ENCODE data around the gene CTSW.

Gene CTSW

DNA sequence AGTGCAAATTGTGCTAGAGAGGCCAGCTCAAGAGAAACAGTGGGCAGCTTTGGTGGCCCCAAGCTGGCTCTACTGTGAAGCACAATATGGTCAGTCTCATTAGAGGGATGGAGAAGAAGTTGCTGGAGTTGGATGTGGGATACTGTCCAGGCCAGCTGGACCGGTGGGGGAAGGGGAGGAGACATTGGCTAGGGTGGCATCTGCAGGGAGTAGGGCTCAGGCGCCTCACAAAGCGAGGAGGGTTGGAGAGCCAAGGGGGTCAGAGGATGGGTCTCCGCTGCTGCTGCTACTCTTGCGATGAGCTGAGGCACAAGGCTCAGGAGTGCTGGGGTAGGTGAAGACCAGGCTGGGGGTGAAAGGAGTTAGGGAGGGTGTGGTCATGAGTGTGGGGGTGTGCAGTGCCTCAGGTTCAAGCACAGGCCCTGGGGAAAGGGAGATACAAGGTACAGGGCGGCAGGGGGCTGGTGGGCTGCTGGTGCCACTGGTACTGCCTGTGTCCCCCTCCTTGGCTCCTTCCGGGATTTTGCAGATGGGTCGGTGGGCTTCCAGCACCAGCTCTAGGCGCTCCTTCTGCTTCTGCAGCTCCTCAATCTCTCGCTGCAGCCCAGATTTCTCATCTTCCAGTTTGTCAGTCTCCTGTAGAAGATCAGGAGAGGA, 13.2 kb downstream of the CTSW start:
- H3K36me3 Mint-ChIP-seq, result peaks cover 19 to 23% of the 10 kb centered on the region in 2 donors
- H3K27me3 Mint-ChIP-seq, result no peaks in the 10 kb centered on the region

DNA sequence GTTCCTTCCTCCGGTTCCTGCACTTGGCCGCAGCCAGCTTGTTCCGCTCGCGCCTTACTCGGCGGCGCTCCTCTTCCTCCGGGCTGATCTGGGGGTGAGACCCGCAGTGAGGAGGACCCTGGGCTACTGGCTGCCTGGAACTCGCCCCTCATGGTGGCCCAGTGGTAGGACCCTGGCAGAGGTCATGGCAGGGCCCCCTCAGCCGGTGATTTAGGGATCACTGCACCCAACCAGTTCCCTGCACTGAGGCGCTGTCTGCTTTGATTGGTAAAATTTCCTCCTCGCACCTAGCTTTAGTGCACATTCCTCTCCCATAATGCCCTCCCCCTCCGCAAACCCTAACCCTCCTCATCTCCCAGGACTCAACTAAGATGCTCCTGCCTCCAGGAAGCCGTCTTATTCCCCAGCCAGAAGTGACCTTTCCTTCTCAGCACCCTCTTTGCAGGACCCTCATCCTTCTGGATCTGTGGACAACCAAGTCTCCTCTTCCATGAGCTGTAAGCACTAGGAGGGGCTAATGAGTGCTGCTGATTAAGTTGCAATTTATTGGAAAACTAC, 14.5 kb downstream of the CTSW start:
- Mint-ChIP-seq H3K4me3 (peak overlapping the region; percentile 95 to 97), H3K4me1 (peaks cover 44 to 84% of the 10 kb centered on the region in 2 donors), H3K27me3 (no peaks in the 10 kb centered on the region), H3K27ac (peak overlapping the region; percentile 86), H3K9me3 (no peaks in the 10 kb centered on the region), H3K36me3 (peaks cover 16 to 21% of the 10 kb centered on the region in 2 donors)
- ATAC-seq (replicated peaks) (no peak), DNase-seq (no peak)

More for the DNA sequence above, 13.2 kb downstream of the CTSW start:
- H3K9me3 Mint-ChIP-seq, result no peaks in the 10 kb centered on the region
- ATAC-seq (replicated peaks) (no peak), DNase-seq (no peak)
- H3K4me1 Mint-ChIP-seq, result peaks cover 48 to 91% of the 10 kb centered on the region in 2 donors
- peak overlapping the region; percentile 5 for H3K27ac Mint-ChIP-seq
- peak overlapping the region; percentile 95 to 97 for H3K4me3 Mint-ChIP-seq

DNA sequence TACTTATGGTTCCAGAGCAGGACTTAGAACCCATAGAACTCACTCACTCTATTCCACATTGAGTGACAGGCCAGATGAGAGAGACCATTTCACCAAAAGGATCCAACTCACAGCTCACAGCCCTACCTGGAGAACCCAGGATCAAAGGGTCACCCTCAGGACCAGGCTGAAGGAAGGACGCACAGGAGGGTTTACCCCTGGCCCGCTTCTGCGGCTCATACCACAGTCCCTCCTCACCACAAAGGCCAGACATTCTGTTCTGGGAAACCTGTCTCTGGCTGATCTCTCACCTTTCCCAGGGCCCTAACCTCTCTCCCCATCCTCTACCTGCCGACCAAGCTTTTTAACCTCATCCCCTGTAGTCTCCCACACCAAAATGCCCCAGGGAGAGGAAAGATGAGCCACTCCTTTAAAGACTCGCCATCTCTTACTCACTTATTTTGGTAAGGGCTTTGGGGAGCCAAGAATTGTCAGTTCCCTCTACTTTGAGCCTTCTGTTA, 15.9 kb downstream of the CTSW start:
- no peaks in the 10 kb centered on the region for H3K27me3 Mint-ChIP-seq
- H3K9me3 Mint-ChIP-seq, result no peaks in the 10 kb centered on the region
- H3K4me1 Mint-ChIP-seq, result peaks cover 33 to 71% of the 10 kb centered on the region in 2 donors
- peaks cover 16 to 21% of the 10 kb centered on the region in 2 donors for H3K36me3 Mint-ChIP-seq
- peak overlapping the region; percentile 57 for H3K27ac Mint-ChIP-seq
- peak overlapping the region; percentile 44 for H3K4me3 Mint-ChIP-seq
- ATAC-seq (replicated peaks), result no peak
- DNase-seq, result no peak

DNA sequence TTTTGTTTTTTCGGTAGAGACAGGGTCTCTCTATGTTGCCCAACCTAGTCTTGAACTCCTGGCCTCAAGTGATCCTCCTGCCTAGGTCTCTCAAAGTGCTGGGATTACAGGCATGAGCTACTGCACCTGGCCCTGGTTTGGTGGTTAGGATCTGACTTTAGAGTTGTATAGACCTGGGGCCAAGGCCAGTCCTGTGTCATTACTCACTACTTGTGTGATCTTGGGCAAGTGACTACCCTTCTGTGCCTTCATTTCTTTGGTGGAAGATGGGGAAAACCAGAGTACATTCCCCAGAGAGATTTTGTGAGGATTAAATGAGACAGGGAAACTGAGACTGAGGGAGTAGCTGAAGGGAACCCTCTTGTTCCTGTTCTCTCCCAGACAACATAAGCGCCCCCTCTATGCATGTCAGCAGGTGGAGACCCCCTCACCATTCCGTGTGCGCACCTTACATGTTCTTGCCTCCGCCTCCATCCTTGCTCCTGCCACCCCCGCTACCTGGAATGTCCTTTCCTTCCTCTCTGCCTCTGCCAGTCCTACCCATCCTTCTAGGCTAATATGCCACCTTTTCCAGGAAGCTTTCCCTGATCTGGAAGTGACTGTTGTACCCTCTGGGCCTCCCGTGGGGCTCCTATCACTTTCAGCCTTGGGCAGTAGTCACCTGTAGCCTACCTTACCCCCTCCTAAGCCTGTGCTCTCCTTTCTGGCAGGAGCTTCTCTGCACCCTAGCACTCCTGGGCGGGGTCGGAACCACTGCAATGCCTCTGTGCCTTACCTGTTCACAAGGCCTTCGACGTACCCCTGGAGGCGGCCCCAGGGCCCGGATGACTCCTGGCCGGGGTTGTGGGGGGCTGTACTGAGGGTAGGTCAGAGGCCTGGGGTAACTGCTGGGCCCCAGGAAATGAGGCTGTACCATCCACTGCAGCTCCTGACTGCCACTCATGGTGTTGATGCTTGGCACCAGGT, 16.7 kb downstream of the CTSW start:
- H3K36me3 Mint-ChIP-seq, result peaks cover 16 to 21% of the 10 kb centered on the region in 2 donors
- peak overlapping the region; percentile 57 for H3K27ac Mint-ChIP-seq
- no peaks in the 10 kb centered on the region for H3K27me3 Mint-ChIP-seq
- DNase-seq (no peak), ATAC-seq (replicated peaks) (no peak)
- no peaks in the 10 kb centered on the region for H3K9me3 Mint-ChIP-seq
- H3K4me1 Mint-ChIP-seq, result peaks cover 33 to 68% of the 10 kb centered on the region in 2 donors
- no peak overlapping the region for H3K4me3 Mint-ChIP-seq

DNA sequence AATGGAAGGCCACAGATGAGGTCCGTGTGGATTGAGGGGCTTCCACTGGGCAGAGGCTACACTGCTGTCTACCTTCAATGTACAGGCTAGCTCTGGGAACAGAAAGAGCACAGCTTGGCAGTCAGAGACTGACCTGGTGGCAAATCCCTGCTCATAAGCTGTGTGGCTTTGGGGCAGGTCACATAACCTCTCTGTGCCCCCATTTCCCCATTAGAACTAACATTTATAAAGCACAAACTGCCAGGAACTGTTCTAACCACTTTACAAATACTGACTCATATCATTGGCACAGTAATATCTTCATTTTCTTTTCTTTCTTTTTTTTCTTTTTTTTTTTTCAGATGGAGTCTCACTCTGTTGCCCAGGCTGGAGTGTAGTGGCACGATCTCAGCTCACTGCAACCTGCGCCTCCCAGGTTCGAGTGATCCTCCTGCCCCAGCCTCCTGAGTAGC, 17.4 kb downstream of the CTSW start:
- H3K27ac Mint-ChIP-seq, result no peak overlapping the region
- ATAC-seq (replicated peaks) (no peak), DNase-seq (no peak)
- H3K27me3 Mint-ChIP-seq, result no peaks in the 10 kb centered on the region
- no peak overlapping the region for H3K4me3 Mint-ChIP-seq
- H3K4me1 Mint-ChIP-seq, result peaks cover 31 to 61% of the 10 kb centered on the region in 2 donors
- H3K9me3 Mint-ChIP-seq, result no peaks in the 10 kb centered on the region
- peaks cover 16 to 21% of the 10 kb centered on the region in 2 donors for H3K36me3 Mint-ChIP-seq

DNA sequence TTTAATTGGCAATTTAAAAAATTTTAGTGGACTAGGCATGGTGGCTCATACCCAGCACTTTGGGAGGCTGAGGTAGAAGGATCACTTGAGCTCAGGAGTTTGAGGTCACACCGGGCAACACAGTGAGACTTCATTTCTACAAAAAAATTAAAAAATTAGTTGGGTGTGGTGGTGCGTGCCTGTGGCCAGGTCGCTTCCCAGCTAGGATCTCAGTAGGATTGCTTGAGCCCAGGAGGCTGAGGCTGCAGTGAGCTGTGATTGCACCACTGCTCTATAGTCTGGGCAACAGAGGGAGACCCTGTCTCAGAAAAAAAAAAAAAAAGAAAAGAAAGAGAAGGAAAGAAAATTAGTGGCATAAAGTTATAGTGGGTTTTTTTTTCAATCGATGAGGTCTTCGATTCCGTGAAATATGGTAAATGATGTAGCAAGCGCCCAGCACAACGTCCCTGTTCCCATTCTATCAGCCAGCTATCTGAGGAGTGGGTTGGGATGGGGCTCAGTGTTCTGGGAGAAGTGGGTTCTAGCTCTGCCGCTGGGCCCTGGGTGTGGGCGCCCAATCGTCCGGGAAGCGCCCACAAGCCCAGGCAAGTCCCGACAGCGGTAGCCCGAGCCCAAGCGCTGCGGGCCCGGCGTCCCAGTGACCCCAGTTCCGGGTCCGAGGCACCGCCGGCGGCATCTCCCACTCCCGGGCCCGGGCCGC, 19.2 kb downstream of the CTSW start:
- Mint-ChIP-seq H3K36me3 (peaks cover 8 to 16% of the 10 kb centered on the region in 2 donors), H3K4me3 (peak overlapping the region; percentile 85 to 90), H3K4me1 (peaks cover 18 to 48% of the 10 kb centered on the region in 2 donors), H3K9me3 (no peaks in the 10 kb centered on the region), H3K27ac (peak overlapping the region; percentile 93), H3K27me3 (peaks cover 0 to 3% of the 10 kb centered on the region in 2 donors)
- ATAC-seq (replicated peaks), result no peak
- no peak for DNase-seq

DNA sequence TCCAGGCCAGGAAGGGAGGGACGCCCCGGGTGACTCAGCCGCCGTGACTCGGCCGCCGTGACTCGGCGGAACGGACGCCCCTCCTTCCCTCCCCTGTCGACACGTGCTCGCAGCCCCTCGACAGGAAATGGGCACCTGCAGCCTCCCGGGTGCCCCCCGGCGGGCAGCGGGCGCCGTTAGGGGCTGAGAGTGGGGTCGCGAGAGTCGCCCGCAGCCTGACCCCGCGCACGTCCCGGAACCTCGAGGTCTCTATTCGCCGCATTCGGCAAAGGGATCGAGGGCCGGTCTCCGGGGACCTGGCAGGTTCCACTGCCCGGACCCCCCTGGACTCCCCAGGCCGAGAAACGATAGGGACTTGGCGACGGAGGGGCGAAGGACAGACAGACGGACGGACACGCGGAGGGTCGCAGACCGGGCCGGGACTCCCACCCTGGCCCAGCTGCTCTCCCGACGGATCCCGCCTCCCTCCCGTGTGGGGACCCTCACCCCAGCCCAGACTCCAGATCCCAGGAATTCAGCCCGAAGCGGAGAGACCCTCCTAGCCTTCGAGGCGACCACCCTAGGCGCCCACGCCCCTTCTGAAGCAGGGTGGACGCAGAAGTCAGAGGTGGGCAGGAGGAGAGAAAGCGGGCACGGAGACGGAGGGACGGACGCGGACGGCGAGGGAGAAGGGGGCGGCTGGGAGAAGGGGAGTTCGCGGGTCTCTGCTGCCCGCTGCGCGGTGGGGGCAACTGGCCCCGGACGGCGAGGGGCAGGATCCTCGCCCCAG, 19.9 kb downstream of the CTSW start:
- Mint-ChIP-seq H3K9me3 (no peaks in the 10 kb centered on the region), H3K27ac (peak overlapping the region; percentile 89), H3K4me1 (peaks cover 12 to 41% of the 10 kb centered on the region in 2 donors), H3K27me3 (peaks cover 0 to 7% of the 10 kb centered on the region in 2 donors), H3K36me3 (peaks cover 8 to 16% of the 10 kb centered on the region in 2 donors), H3K4me3 (peak overlapping the region; percentile 85 to 90)
- DNase-seq, result no peak
- peak; percentile 19 to 24 for ATAC-seq (replicated peaks)

DNA sequence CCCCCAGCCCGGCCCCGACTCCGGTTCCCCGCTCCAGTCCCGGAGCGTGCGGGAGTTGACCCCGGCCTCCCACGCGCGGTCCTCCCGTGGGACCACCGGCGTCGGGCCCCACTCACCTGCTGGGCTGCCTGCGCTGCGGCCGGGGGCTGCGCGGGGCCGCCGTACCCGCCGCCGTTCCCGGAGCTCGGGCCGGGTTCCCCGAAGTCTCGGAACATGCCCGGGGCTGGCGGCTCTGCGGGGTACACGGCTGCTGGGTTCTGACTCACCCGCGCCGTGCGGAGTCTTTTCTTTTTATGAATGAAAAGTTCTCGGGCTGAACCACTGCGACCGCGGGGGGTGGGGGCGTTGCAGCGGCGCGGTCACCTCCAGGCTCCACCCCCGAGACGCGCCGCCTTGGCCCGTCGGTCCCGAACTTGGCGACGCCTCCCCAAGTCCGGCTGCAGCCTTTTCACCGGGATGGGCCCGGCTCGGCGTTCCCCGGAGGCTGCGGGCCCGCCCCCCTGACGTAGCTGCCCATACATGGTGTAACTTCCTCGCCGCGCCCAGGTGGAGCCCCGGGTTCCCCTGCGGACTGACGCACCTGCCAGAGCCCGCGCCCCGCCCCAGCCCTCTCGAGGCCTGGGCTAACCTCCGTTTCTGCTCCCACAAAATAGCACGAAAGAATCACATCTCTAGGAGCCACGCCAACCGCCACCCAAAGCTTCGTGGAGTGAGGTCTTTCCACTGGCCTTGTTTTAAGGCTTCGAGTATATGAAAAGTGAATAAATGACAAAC, 20.7 kb downstream of the CTSW start, which contains the start of gene FOSL1:
FOSL1 (minus strand) TSS at position 264 of the 774 bp plus-strand sequence; CDS start at position 215, 49 bp downstream.
- peak within 1 kb of the TSS; percentile 89 for H3K27ac Mint-ChIP-seq

DNA sequence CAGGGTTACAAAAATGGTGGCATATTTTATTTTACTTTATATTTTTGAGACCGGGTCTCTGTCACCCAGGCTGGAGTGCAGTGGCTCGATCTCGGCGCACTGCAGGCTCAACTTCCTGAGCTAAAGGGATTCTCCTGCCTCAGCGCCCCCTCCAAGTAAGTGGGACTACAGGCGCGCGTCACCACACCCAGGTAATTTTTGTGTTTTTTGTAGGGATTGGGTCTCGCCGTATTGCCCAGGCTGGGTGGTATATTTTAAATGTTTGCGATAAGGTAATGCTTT, 21.2 kb downstream of the CTSW start:
- Mint-ChIP-seq H3K4me1 (peaks cover 9 to 29% of the 10 kb centered on the region in 2 donors), H3K4me3 (peak overlapping the region; percentile 67 to 77), H3K27ac (no peak overlapping the region), H3K27me3 (peaks cover 0 to 7% of the 10 kb centered on the region in 2 donors), H3K36me3 (peaks cover under 1 to 10% of the 10 kb centered on the region in 2 donors), H3K9me3 (no peaks in the 10 kb centered on the region)
- no peak for DNase-seq
- ATAC-seq (replicated peaks), result no peak

More for the DNA sequence above, 20.7 kb downstream of the CTSW start, which contains the start of gene FOSL1:
- no peaks in the 10 kb centered on the region for H3K9me3 Mint-ChIP-seq
- H3K4me1 Mint-ChIP-seq, result peaks cover 12 to 34% of the 10 kb centered on the region in 2 donors
- H3K27me3 Mint-ChIP-seq, result peaks cover 0 to 7% of the 10 kb centered on the region in 2 donors
- DNase-seq (peak; percentile 82), ATAC-seq (replicated peaks) (peak; percentile 90 to 91)
- H3K36me3 Mint-ChIP-seq, result peaks cover 6 to 14% of the 10 kb centered on the region in 2 donors
- H3K4me3 Mint-ChIP-seq, result peak within 1 kb of the TSS; percentile 85 to 90

DNA sequence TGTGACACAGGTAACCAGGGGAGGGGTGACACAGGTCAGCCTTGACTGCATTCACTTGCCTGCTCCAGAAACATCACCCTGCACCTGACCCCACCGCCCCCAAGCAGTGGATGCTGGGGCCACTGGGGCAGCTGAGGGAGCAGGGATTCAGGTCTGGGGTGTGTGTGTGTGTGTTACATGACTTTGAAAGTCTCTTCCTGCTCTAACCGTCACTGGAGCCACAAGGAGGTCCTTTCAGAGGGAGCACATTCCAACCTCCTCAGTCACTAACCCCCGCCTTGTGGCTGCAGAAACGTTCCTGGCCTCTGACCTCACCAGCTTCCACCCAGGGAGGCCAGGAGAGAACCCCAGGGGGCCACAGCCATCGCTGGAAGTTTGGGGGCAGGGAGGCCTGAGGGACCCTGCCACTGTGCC, 23.4 kb downstream of the CTSW start:
- H3K36me3 Mint-ChIP-seq, result no peaks in the 10 kb centered on the region
- H3K9me3 Mint-ChIP-seq, result no peaks in the 10 kb centered on the region
- H3K27me3 Mint-ChIP-seq, result peaks cover 5 to 7% of the 10 kb centered on the region in 2 donors
- no peak overlapping the region for H3K27ac Mint-ChIP-seq
- H3K4me1 Mint-ChIP-seq, result peaks cover 2 to 11% of the 10 kb centered on the region in 2 donors
- DNase-seq, result no peak
- ATAC-seq (replicated peaks), result no peak
- no peak overlapping the region for H3K4me3 Mint-ChIP-seq

DNA sequence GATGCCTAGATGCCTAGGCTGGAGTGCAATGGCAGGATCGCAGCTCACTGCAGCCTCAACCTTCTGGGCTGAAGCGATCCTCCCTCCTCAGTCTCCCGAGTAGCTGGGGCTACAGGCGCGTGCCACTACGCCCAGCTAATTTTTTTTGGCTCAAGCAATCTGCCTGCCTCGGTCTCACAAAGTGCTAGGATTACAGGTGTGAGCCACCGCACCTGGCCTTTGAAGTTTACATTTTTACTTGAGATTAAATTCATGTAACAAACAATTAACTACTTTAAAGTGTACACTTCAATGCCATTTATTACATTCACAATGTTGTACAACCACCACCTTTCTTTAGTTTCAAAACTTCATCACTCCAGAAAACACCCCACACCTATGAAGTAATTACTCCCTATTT, 24.1 kb downstream of the CTSW start:
- DNase-seq (no peak), ATAC-seq (replicated peaks) (no peak)
- peaks cover 2 to 8% of the 10 kb centered on the region in 2 donors for H3K4me1 Mint-ChIP-seq
- no peaks in the 10 kb centered on the region for H3K9me3 Mint-ChIP-seq
- no peaks in the 10 kb centered on the region for H3K36me3 Mint-ChIP-seq
- H3K27me3 Mint-ChIP-seq, result peaks cover 5 to 7% of the 10 kb centered on the region in 2 donors
- no peak overlapping the region for H3K27ac Mint-ChIP-seq
- H3K4me3 Mint-ChIP-seq, result no peak overlapping the region

DNA sequence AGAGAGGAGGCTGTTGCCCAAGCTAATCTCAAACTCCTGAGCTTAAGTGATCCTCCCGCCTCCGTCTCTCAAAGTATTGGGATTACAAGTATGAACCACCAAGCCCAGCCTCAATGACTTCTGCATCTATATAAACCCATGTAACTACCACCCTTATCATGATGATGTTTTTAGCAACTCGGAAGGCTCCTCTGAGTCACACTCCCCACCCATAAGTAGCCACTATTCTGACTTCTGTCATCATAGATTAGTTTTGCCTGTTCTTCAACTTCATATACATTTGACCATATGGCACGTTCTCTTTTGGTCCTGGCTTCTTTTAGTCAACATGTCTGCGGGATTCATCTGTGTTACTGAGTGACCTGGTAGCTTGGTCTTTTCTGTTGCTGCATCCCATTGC, 27.0 kb downstream of the CTSW start:
- no peak for DNase-seq
- H3K27ac Mint-ChIP-seq, result no peak overlapping the region
- H3K9me3 Mint-ChIP-seq, result no peaks in the 10 kb centered on the region

More for the DNA sequence above, 27.0 kb downstream of the CTSW start:
- H3K4me1 Mint-ChIP-seq, result peaks cover 2 to 8% of the 10 kb centered on the region in 2 donors
- no peaks in the 10 kb centered on the region for H3K36me3 Mint-ChIP-seq
- H3K4me3 Mint-ChIP-seq, result no peak overlapping the region
- H3K27me3 Mint-ChIP-seq, result peaks cover 9 to 16% of the 10 kb centered on the region in 2 donors
- ATAC-seq (replicated peaks), result no peak
